Measurements from ENCODE around the gene BICDL2. TPM values are rescaled to one million over a fixed set of nuclear protein-coding genes. Genes with fewer than 3 reads are reported as not detected.

The BICDL2 gene
- total and polyA plus RNA-seq, 2 of the 8 experiments (the other 6 are each of a cell fraction or from before 2014, with no cell fraction given) = 7.3 to 15.9 TPM

DNA sequence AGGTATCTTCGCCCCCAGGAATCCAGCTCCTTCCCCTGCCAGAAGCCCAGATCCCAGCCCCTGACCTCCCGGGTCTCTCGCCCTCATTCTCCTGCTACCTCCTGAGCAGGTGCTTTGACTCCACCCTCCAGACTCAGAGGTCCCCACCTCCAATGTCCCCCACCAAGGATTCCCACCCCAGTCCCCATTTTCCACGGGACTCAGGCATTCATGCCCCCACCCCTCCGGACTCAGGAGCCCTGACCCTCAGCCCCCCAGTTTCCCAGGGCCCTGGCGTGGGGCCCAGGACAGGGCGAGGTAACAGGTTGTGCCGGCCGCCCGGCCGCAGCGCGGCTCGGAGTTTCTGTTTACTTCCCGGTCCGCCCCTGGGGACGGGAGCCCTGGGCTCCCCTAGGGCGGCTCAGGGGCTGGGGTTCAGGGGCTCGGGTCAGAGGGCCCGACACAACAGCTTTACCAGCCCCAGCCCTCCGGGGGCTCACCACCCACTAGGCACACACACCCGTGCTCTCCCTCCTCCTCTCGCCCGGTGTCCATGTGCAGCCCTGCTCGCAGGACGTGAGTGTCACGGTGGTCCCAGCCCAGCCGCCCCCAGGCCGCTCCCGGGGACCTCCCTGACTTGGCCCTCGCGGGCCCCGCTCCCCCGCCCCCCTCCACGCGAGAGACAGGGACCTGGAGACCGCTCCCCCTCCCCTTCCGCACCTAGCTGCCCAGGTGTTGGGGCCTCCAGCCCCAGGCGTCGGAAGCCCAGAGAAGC is 595 bp downstream of the BICDL2 start (continued):
- peak; percentile 36; the same call in 1 of the 2 replicates for TF ChIP-seq RBBP5 (IDR thresholded peaks at IDR 0.05; ENCODE audit: borderline replicate concordance, low read depth, low read length)
- TF ChIP-seq SIRT6 (IDR thresholded peaks at IDR 0.05; ENCODE audit: low read length) = no peak
- no peak for TF ChIP-seq ZNF274 (IDR thresholded peaks at IDR 0.05; ENCODE audit: borderline replicate concordance, extremely low read depth, low read length)
- TF ChIP-seq BACH1 (IDR thresholded peaks at IDR 0.05; ENCODE audit: low read length) = no peak
- TF ChIP-seq ASH2L (IDR thresholded peaks at IDR 0.05; ENCODE audit: low read length) = no peak

All from H1 (cell line).